NCI-H1436 (cell line): ENCODE measurements around the gene CPPED1.
"Not testable (repeated sequence)": the region's sequence is repeated elsewhere in the genome, so short reads cannot be mapped to it uniquely, and the experiment has no call there.

Source experiments
- DNase-seq: peaks from one replicate; lab custom pipeline; 2025; lab: John Stamatoyannopoulos, UW

Gene CPPED1

GRCh38 chr16:12801511-12802042, 2.1 kb downstream of the CPPED1 start:
- no peak for DNase-seq

GRCh38 chr16:12800817-12801216, 2.9 kb downstream of the CPPED1 start:
- no peak for DNase-seq

- DNase-seq: not testable (repeated sequence)
These were observed 3.7 kb downstream of the CPPED1 start for GRCh38 chr16:12799996-12800395.

- DNase-seq: no peak
These were observed 4.8 kb downstream of the CPPED1 start for GRCh38 chr16:12798846-12799245.

GRCh38 chr16:12798171-12798570, 5.5 kb downstream of the CPPED1 start:
- DNase-seq: no peak

- DNase-seq: no peak
These were observed 7.2 kb downstream of the CPPED1 start for GRCh38 chr16:12796498-12796897.

GRCh38 chr16:12794486-12795387, 8.9 kb downstream of the CPPED1 start:
- no peak for DNase-seq

GRCh38 chr16:12793865-12794240, 9.8 kb downstream of the CPPED1 start:
- DNase-seq: no peak

- DNase-seq: no peak
These were observed 10.4 kb downstream of the CPPED1 start for GRCh38 chr16:12793120-12793864.

- not testable (repeated sequence) for DNase-seq
These were observed 11.2 kb downstream of the CPPED1 start for GRCh38 chr16:12792528-12792927.

- no peak for DNase-seq
These were observed 12.3 kb downstream of the CPPED1 start for GRCh38 chr16:12791340-12791739.

- DNase-seq: no peak
These were observed 14.9 kb downstream of the CPPED1 start for GRCh38 chr16:12788758-12789157.

- DNase-seq: no peak
These were observed 17.6 kb downstream of the CPPED1 start for GRCh38 chr16:12786081-12786480.

- no peak for DNase-seq
These were observed 19.6 kb downstream of the CPPED1 start for GRCh38 chr16:12784076-12784475.

GRCh38 chr16:12781777-12782176, 21.9 kb downstream of the CPPED1 start:
- no peak for DNase-seq

- no peak for DNase-seq
These were observed 23.2 kb downstream of the CPPED1 start for GRCh38 chr16:12780467-12780866.

- no peak for DNase-seq
These were observed 25.0 kb downstream of the CPPED1 start for GRCh38 chr16:12778726-12779125.

GRCh38 chr16:12775656-12776236, 27.9 kb downstream of the CPPED1 start:
- DNase-seq: no peak

- no peak for DNase-seq
These were observed 30.5 kb downstream of the CPPED1 start for GRCh38 chr16:12773221-12773620.

- DNase-seq: no peak
These were observed 32.3 kb downstream of the CPPED1 start for GRCh38 chr16:12771341-12771798.

- no peak for DNase-seq
These were observed 34.2 kb downstream of the CPPED1 start for GRCh38 chr16:12769525-12769924.

GRCh38 chr16:12767897-12768296, 35.8 kb downstream of the CPPED1 start:
- DNase-seq: no peak
